Astrocyte of the spinal cord (primary cell): ENCODE measurements around the gene TRPC3.

Experiments used
- DNase-seq: peaks from one replicate; pipeline ENCODE4 v3.0.0; 2011; ENCODE audit warnings: low read depth, low spot score
- H3K4me3 ChIP-seq: 2 replicates; pipeline ENCODE4 v1.5.1; 2011; ENCODE audit warnings: low read depth, mild to moderate bottlenecking, low read length, moderate library complexity
- in situ Hi-C: cut with HindIII; loops from 2 replicates; pipeline ENCODE4 v1.10.0; 2017; ENCODE audit warnings: low sequenced_read_pairs
- TF ChIP-seq, protein P1 (sequence below): IDR thresholded peaks from 2 replicates; pipeline ENCODE4 v1.5.1; 2012; ENCODE audit warnings: low read depth, mild to moderate bottlenecking, low read length, inconsistent platforms

The TRPC3 gene

DNA sequence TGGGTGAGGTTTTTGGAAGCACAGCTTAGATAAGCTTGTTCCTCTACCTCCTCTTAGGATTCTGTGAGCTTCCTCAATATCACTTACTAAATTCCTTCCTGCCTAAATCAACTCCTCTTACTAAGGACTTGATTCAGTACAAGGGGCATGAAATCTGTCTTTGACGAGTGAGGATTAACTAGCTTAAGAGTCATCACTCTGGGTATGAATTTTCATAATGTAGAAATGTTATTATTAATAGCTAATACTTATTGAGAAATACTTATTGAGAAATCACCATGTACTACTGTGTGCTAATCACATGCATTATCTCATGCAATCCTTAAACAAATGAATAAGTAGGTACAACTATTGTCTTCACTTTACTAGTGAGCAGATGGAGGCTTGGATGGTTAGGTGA, 28.6 kb downstream of the TRPC3 start:
- no peak overlapping the region for H3K4me3 ChIP-seq
- in situ Hi-C loops, result no loop called here
- TF ChIP-seq, protein P1, sequence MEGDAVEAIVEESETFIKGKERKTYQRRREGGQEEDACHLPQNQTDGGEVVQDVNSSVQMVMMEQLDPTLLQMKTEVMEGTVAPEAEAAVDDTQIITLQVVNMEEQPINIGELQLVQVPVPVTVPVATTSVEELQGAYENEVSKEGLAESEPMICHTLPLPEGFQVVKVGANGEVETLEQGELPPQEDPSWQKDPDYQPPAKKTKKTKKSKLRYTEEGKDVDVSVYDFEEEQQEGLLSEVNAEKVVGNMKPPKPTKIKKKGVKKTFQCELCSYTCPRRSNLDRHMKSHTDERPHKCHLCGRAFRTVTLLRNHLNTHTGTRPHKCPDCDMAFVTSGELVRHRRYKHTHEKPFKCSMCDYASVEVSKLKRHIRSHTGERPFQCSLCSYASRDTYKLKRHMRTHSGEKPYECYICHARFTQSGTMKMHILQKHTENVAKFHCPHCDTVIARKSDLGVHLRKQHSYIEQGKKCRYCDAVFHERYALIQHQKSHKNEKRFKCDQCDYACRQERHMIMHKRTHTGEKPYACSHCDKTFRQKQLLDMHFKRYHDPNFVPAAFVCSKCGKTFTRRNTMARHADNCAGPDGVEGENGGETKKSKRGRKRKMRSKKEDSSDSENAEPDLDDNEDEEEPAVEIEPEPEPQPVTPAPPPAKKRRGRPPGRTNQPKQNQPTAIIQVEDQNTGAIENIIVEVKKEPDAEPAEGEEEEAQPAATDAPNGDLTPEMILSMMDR, result no peak
- no peak for DNase-seq

DNA sequence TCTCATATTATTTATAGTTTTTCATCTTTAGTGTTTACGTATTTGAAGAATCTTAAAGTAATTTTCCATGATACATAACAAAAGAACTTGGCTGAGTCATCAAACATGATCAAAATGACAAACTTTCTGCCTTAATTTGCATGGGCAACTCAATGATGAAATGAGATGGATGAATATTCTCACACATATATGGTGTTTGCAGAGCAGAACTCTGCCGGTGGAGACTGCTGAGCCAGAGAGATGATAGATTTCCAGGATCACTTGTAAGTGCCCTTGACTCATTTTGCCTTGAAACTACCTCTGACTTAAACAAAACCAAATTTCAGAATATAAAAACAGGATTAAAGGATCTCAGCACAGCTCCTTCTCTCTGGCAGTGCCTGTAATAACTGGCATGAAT, 38.2 kb downstream of the TRPC3 start:
- in situ Hi-C loops, result no loop called here
- DNase-seq, result no peak
- no peak overlapping the region for H3K4me3 ChIP-seq
- TF ChIP-seq, protein P1, result no peak

DNA sequence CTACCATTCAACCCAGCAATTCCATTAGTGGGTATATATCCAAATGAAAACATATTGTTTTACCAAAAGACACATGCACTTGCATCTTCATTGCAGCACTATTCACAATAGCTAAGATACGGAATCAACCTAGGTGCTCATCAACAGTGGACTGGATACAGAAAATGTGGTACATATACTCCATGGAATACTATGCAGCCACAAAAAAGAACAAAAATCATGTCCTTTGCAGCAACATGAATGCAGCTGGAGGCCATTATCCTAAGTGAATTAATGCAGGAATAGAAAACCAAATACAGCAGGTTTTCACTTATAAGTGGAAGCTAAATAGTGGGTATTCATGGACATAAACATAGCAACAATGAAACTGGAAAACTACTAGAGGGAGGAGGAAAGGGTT, 43.5 kb downstream of the TRPC3 start:
- in situ Hi-C loops, result no loop called here
- TF ChIP-seq, protein P1, result no peak
- H3K4me3 ChIP-seq, result no peak overlapping the region
- DNase-seq, result no peak

DNA sequence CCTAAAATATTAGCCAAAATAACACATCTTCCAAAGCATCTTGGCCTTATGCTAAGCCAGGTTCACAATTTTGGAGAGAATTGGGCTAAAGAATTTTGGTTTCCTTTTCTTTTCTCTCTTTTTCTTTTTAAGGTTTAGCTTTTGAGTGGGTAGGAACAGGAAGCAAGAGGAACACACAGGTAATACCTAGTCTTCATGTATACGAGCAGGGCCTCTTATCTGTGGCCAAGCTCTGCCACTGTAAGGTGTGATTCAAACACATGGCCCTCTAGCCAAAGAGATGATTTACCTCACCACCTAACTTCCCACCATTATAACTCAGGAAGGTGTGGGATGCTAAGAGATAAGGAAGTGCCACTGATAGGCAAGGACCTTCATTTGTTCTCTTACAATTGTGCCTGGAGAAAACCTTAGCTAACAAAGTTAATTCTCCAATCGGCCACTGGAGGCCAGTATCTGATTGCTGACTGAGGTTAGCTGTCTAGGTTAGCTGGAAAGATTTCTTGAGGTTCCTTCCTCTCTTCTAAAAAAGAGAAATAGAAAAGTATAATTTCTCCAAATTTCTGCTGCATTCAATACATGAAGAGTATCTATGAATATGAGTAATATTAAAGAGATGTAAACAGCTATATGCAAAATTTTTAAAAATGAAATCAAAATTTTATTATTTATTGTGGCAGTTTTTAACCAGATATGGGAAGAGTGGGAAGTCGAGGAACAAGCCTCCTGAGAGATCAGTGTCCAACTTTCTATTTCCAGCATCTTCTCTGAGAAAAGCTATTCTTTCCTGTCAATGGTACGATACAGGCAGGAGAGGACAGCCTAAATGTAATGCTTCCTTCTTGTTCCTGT, 51.5 kb downstream of the TRPC3 start:
- peak; percentile 59 for DNase-seq
- no peak overlapping the region for H3K4me3 ChIP-seq
- TF ChIP-seq, protein P1, result peak; percentile 79
- in situ Hi-C loops, result no loop called here

DNA sequence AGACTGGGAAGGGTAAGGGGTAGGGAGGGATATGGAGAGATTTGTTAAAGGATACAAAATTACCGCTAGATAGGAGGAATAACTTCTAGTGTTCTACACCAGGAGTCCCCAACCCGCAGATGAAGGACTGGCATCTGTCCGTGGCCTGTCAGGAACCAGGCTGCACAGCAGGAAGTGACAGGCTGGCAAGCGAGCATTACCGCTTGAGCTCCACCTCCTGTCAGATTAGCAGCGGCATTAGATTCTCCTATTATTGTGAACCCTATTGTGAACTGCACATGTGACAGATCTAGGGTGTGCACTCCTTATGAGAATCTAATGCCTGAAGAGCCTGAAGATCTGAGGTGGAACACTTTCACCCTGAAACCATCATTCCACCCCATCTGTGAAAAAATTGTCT, 53.7 kb downstream of the TRPC3 start:
- in situ Hi-C loops, result no loop called here
- no peak for DNase-seq
- no peak overlapping the region for H3K4me3 ChIP-seq
- TF ChIP-seq, protein P1, result no peak

DNA sequence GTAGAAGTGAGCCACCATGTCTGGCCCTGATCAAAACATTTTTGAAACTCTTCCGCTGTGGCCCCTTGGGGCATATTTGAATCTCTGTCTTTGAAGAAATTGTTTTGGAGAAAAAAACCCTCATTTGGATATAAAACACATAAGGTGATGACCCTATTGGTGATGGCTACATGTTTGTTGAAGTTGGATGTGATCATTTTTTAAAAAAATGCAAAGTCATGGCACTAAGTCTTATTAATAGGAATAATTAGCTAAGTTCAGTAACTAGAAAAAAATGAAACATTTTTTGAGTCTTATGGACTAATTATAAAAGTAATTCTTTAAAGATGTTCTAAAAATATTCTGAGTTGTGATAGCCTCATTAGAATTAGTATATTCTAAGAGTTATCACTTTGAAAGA, 63.7 kb downstream of the TRPC3 start:
- in situ Hi-C loops, result no loop called here
- no peak overlapping the region for H3K4me3 ChIP-seq
- no peak for DNase-seq
- TF ChIP-seq, protein P1, result no peak
